CD1c-positive myeloid dendritic cell (primary cell): ENCODE measurements around the gene LYSMD4.
A peak's percentile ranks its signal among the peaks of the same experiment; 100 is the strongest.
"Not testable (repeated sequence)": the region's sequence is repeated elsewhere in the genome, so short reads cannot be mapped to it uniquely, and the experiment has no call there.

Experiments
- DNase-seq: peaks from one replicate; pipeline ENCODE4 v3.0.0-alpha.2; 2016; ENCODE audit errors: extremely low spot score

LYSMD4 gene

DNA sequence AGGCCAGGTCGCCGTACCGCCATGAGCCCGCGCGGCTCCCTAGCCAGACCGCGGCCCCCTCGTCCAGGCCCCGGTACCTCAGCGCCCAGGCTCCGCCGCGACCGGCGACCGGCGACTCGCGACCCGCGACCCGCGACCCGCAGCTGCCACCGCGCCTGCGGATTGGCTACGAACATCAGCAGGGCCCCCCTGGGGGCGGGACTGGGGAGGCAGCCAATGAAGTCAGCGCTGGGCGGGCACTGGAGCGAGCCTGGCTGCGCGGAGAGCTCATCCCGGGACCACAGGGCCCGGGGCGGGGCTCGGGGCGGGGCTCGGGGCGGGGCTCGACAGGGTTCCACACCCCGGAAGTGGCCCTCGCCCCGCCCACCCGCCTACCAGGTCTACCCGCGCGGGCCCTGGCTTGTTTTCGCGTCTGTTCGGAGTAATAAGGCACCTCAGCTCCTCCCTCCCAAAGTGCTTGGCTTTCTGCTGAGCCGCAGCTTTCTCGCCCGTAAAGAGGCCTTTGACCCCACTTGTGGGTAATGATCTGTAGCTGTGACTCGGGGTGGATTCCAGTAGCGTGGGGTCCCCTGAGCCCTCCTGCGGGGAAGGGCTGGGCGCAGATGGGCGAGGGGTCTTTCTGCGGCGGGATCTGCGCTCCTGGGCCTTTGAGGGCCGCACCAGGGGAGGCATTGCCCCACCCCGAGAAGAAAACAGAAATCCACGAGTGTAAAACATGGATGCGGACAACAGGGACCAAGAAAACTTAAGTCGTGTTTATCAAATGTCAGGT, at the start of gene LYSMD4:
LYSMD4 (minus strand) TSS at position 170 of the 772 bp plus-strand sequence. CDS start 1,438 bp downstream, outside the sequence.
- DNase-seq, result peak; percentile 99

DNA sequence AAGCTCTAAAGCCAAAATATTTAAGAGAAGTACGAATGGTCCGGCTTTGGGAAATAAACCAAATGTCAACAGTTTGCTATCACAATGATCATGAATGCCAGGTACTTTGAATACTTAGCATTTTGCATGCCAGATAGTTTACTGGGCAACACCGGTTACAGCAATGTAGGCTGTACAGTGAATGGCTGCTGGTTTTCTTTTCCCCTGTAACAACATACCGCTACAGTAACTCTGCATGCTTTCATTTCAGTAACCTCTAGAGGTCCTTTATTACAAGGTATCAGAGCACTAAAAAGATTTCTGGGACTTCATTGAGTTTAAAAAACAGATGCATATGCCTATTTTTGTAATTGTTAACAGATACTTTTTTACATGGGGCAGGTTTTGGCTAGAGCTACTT, 48.8 kb upstream of the LYSMD4 start:
- DNase-seq, result not testable (repeated sequence)

DNA sequence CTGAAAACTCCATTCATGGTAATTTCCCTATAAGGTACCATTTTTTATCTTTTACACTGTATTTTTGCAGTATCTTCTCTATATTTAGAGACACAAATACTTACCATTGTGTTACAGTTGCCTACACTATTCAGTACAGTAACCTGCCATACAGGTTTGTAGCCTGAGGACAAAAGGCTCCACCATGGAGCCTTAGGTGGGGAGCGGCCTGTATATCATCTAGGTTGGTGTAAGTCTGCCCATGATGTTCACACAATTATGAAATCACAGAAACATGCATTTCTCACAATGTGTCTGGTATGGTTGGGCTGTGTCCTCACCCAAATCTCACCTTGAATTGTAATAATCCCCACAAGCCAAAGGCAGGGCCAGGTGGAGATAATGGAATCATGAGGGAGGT, 43.9 kb upstream of the LYSMD4 start:
- DNase-seq, result no peak

DNA sequence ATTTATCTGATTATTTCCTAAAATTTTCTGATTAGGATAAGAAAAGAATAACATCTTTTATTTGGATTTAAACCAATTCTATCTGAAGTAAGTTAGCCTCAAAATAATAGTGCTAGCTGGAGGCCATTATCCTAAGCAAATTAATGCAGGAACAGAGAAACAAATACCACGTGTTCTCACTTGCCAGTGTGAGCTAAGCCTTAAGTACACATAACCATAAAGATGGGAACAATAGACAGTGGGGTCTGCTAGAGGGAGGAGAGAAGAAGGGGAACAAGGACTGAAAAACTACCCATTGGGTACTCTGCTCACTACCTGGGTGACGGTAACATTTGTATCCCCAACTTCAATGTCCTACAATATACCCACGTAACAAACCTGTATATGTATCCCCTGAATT, 31.3 kb upstream of the LYSMD4 start:
- DNase-seq, result no peak

DNA sequence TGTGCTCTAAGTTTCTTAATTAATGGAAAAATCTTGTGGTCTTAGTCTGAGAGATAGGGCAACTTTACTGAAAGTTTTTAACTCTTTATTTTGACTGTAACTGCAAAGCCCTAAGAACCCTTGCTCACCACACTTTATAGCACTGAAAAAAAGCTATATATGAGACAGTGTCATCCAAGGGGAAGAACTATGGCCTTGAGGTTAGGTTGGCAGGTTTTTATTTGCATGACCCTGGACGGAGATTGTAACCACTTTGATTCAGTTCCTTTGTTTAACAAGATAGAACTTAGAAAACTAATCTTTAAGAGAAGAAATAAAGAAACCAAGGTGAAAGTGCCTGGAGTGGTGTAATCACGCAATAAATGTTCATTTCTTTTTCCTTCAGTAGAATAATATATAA, 30.6 kb upstream of the LYSMD4 start:
- DNase-seq, result no peak

DNA sequence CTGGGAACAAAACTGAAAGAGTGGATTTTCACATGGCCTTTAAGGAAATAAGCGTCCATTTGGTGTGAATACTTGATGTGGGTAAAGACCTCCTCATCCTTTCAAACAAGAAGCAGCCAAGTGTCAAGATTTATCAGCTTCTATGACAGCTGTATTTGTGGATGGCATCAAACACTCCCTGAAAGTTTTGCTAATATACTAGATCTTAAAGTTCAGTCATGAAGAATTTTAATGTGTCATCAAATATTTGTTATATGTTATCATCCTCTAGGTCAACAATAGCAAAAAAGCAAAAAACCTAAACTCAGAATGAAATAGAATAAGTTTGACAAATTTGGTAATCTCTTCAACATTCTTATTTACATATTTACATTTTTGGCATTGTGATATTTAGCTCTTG, 29.1 kb upstream of the LYSMD4 start:
- DNase-seq, result no peak

DNA sequence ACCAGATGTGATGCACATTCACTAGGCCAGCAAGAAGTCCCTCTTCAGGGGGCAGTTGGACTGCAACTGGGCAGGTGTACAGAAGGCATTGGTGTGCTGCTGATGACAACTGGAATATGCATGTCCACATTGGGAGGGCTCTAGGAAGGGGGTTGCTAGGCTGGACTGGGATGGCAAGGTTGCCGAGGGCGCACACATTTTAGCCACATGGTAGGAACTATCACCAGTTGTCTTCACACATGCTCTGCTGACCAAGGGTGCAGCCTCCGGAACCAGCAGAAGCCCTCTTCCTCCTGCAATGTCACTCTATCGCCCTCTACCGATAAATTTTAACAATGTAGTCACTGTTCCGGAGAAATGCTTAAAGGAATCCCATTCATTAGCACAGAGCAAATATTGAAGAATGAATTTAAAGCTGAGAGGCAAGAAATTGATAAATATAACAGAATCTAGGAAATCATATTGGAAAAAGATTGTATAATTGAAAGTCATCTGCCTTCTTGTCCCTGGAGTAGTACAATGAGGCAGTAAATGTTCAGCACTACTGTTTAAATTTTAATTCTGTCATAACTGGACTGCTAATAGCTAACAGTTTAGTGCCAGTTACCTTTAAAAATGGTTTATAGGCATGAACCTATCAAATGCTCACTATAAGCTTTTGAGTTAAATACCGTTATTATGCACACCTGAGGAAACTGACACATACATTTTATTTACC, 22.6 kb upstream of the LYSMD4 start:
- peak; percentile 77 for DNase-seq

DNA sequence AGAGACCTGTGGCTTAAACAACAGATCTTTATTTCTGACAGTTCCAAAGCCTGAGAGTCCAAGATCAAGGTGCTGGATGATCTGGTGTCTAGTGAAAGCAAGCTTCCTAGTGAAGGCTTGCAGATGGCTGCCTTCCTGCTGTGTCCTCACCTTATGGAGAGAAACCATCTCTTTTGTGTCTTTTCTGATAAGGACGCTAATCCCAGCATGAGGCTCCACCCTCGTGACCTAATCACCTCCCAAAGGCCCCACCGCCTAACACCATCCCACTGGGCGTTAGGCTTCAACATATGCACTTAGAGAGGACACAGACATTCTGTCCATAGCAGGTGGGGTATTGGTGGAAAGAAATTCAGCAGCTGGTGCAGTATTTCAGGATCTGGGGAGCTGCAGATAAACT, 19.8 kb upstream of the LYSMD4 start:
- DNase-seq, result no peak

DNA sequence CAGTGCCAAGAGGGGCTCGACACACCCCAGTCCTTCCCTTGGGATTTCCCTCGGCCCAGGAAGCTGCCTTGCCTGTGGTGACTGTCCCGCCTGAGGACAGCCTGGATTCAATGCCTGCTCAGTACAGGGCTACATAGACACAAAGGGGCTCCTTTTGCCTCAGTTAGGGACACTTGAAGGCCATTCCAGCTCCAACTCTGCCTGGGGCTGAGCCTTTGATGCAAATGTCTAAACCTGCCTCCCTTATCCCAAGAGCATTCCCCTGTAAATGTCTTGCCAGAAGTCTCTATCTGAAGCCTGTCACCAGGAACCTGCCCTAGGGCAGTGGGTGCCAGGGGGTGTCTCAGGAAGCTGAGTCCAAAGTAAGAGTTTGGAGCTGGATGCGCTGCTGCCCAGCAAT, 19.3 kb upstream of the LYSMD4 start:
- no peak for DNase-seq

DNA sequence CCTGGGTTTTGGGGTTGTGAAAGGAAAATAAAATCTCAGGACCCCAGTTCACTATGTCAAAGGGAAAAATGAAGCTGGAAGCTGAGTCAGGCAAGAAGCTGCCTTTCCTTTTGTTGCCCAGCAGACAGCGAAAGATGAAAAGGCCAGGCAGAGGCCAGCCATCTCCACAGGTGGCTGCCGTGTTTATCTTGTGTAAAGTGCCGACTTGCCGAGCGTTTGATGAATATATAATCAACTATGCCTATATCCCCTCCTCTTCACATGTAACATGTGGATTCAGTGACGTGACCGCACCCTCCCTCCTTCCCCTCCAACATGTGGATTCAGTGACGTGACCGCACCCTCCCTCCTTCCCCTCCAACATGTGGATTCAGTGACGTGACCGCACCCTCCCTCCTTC, 17.1 kb upstream of the LYSMD4 start:
- not testable (repeated sequence) for DNase-seq

DNA sequence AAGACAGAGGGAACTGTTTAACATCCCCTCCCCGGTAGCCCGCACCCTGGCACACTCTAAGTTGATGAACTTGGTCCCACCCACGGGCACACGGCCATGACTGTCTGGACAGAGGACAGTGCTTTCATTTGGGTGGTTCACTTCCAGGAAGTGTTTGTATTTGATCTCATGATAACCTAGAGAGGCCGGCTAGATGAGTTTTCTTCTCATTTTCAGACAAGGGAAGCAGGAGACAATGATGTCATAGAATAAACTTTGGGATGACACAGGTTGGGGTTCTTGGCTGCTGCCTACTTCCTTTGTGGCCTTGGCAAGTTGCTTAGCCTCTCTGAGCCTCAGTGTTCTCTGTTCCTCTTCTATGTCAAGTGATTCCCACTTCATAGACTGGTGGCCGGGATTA, 16.1 kb upstream of the LYSMD4 start:
- peak; percentile 75 for DNase-seq

DNA sequence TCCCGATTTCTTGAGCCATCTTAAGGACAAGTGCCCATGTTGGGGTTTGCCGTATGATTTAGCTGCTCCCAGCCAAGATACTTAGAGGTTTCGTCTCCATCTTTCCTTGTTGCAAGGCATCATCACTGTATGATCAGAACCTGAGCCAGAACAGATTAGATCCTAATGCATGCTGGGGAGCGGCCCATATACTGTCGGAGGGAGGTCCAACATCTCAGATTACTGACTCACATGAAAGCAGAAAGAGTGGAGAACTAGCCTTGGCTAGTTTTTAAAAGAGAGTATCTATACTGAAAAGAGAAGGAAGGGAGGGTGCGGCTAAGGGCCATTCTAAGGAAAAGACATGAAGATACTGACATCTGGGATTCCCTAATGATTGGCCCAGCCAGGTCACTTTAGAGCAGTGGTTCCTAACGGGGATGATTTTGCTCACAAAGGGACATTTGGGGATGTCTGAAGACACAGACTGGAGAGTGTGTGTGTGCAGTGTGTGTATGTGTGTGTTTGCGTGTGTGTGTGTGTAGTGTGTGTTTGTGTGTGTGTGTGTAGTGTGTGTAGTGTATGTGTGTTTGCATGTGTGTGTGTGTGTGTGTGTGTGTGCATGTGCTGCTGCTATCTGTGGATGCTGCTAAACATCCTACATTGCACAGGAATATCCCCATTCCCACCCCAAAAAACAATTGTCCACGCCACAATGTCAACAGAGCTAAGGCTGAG, 12.3 kb upstream of the LYSMD4 start:
- DNase-seq, result no peak

DNA sequence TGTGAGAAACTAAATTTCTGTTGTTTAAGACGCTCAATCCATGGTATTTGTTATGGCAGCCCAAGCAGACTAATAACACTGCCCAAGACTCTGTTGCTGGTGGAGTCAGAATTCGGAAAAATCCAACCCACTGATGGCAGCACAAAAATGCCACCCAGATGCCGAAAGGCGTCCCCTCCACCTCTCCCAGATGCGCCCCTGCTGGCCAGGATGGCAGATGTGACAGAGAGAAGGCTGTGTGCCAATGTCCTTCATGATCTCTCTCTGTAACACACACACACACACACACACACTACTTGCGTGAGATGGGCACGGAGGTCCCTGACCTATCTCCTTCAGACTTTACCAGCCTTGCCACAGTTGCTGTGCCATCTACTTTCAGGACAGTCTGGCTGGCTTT, 10.9 kb upstream of the LYSMD4 start:
- no peak for DNase-seq

DNA sequence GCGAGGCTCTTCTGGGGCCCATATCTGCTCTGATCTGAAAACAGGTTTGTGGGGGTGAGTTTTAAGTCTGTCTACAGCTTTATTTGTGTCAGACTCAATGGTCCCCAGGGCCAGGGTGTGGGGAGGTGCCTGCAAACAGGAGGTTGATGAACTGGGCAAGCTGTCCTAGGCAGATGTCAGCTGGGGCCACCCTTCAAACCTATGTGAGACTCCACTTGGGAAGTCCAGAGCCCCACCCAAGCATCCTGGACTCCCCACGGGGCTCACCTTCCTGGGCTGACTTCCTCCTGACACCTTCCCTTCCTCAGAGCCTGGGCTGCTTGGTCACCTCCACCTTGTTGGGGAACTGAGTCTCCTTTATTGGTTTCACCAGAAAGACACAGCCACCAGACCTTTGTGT, 8.6 kb upstream of the LYSMD4 start:
- DNase-seq, result no peak

DNA sequence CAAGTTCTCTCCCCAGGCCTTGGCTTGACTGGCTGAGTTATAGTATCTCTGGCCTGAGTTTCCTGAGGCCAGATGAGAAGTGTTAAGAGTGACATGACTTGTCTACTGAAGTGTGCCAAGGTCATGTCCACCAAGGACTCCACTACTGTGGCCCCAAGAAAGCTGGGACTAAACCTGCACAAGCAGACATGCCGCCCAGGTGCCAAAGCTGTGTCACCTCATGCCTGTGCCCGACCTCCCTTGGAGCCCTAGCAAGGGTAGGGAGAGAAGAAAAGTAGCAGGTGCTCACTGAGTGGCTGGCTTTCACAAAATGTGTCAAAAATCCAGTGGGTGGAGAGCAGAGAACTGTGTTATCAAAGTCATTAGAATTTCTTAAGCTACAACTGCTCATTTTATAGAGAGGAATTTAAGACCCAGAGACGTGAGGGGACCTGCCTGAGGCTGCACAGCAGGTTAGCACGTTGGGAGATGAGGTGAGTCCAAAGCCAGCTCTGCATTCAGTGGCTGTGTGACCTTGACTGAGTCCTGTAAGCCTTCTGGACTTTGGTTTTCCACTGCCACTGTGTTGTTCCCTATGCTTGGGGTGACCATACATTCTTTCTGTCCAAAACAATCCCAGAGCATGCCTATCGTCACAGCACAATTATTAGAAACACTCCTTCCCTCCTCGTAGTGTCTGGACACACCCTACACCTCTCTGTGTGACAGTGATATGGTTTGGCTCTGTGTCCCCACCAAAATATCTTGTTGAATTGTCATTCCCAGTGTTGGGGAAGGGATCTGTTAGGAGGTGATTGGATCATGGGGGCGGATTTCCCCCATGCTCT, 5.0 kb upstream of the LYSMD4 start:
- no peak for DNase-seq

DNA sequence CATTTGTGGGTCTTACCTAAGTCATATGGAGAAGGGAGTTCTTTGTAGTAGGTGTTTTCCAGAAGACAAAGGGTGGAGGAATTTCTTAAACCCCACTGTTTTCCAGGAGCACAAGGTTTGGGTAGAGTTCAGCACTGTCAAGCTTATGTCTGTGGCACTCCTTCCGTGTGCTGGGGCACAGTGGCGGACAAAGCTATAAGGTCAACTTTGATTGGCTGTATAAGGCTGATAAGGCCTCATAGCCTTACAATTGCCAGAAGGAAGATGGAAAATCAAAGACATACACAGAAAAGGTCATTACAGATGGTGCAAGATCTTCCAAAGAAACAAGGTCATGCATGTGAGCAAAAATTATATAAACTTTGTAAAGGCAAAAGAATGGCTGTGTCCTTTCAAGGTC, 3.5 kb upstream of the LYSMD4 start:
- no peak for DNase-seq

DNA sequence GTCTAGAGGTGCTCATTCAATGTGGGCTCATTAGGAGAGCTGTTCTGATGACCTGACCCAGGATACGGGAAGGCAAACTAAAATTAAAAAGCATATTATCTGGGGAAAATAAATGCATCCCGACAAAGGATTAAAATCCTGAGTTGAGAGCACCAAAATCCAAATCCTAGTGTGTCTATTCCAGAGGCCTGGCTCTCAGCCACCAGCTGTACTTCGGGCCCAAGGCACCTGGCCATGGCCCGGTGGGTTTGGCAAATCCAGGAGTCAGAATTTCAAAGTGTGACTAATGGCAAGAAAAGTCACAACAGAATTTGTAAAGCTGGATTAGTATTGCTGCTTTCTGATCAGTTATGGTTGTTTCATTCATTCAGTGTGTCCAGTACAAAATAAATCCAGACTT, 2.6 kb upstream of the LYSMD4 start:
- DNase-seq, result no peak

DNA sequence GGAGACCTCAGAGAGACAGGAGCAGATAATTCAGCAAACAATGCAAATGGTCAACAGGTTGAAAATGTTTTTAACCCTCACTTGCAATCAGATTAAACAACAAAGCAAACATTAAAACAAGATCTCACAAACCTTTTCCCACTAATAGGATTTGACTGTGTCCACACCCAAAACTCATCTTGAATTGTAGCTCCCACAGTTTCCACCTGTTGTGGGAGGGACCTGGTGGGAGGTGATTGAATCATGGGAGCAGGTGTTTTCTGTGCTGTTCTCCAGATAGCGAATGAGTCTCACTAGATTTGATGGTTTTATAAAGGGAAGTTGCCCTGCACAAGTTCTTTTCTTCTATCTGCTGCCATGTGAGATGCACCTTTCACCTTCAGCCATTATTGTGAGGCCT, 1.3 kb upstream of the LYSMD4 start:
- DNase-seq, result no peak

DNA sequence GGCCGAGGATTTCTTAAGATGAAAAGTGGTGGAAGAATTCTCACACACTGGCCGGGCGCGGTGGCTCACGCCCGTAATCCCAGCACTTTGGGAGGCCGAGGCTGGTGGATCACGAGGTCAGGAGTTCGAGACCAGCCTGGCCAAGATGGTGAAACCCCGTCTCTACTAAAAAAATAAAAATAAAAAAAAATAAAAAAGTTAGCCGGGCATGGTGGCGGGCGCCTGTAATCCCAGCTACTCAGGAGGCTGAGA, 729 bp upstream of the LYSMD4 start:
- DNase-seq, result not testable (repeated sequence)

DNA sequence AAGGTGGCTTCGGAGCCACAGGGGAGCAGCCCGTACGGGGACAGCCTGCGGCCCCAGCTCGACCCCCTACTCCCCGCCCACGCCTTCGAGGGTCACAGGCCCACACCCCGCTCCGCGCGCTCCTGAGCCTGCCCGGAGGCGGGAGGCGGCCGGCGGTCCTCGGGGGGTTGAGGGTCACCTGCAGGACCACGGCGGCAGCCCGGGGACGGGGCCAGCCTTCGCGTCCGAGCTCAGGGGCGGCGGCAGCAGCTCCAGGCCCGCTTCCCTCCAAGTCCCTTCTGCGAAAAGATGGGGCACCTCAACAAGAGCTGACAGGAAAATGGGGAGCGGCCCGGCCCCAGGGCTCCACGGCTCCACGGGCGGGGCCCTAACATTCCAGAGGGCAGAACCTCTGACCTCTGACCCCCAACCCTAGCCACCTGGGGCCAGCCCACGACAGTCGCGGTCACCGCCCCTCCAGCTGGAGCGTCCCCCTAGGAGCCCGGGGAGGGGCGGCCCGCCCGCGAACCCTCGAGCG, 428 bp downstream of the LYSMD4 start:
- peak; percentile 28 for DNase-seq

DNA sequence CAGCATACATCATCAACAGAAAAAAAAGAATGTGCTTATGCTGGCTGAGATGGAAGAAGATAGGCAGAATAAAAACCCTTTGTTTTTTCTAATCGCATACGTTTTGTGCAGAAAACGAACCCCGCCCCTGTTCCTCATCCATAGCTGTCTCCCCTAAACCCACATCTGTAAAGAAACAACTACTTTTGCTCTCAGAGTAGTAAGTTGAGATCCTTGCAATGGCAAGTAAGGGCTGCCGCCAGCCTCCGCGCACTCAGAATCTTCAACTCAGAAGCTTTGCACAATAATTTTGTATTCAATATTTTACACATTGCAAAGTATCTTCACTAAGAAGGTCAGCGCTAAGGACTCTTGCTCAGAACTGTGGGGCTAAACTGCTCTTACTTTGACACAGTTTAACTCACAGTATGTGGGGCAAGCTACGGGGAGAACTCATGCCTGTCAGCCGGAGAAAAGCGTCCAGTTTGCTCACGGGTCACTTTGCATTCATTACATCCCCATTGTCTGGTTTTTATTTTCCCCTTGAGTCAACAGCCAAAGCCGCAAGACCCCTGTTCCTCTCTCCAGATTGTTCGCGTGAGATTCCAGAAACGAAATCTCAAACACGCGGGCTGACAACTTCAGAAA, 1.0 kb downstream of the LYSMD4 start:
- DNase-seq, result peak; percentile 47
